NCI-H774 (cell line): ENCODE measurements around the gene SFTPB.

Experiments
- DNase-seq: peaks from one replicate; lab custom pipeline; 2025; lab: John Stamatoyannopoulos, UW

SFTPB gene

DNA sequence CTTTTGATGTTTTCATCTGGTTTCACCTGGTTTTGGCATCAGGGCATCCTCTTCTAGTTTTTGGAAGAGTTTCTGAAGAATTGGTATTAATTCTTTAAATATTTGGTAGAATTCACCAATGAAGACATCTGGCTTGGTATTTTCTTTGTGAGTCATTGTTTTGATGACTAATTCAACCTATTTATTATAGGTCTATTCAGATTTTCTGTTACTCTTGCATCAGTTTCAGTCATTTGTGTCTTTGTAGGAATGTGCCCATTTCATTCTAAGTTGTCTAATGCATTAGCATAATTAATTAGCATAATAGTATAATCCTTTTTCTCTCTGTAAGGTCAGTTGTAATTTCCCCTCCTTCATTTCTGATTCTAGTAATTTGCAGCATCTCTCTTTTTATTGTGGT lies 34.2 kb upstream of the SFTPB start:
- DNase-seq = no peak

DNA sequence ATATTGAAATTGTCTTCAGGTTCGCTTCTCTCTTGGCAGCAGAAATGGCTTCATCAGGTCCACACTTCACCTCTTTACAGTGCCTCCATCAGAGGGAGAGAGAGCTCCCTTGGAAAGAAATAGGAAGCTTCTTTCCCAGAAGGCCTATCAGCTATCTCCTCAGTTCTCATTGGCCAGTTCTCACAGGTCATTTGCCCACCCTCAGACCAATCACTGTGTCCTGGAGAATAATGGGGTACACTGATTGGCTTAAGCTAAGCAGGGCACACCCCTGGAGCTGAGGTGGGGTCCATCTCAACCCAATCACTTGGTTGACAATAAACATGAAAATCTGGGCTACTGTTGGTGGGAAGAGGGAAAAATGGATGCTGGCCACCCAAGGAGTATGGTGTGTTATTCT lies 31.3 kb upstream of the SFTPB start:
- DNase-seq = no peak

- DNase-seq = no peak
Measured at GRCh38 chr2:85698880-85699254, 30.9 kb upstream of the SFTPB start.

DNA sequence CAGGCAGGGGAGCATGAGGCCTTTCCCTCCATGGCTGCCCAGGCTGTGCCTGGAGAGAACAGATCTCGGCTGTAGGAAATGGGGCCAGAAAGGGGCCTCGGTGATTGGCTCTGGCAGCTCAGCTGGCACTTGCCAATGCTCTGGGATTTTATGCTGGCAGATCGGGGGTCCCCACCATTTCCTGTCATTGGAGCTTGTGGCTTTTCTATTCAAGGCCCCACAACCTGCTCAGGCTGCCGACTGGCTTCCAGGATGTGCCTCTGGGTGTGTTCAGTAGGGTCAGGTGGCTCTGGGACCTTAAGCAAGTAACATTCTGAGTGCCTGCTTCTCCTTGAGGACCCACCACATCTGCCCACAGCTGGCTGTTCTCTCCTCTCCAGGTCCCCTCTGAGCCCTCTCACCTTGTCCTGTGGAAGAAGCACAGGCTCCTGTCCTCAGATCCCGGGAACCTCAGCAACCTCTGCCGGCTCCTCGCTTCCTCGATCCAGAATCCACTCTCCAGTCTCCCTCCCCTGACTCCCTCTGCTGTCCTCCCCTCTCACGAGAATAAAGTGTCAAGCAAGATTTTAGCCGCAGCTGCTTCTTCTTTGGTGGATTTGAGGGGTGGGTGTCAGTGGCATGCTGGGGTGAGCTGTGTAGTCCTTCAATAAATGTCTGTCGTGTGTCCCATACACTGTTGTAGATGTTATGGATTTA lies 30.3 kb upstream of the SFTPB start:
- no peak for DNase-seq

- DNase-seq = no peak
Measured at GRCh38 chr2:85697716-85698115, 29.7 kb upstream of the SFTPB start.

GRCh38 chr2:85697096-85697495 lies 29.1 kb upstream of the SFTPB start:
- no peak for DNase-seq

GRCh38 chr2:85695691-85696668 lies 28.0 kb upstream of the SFTPB start:
- no peak for DNase-seq

GRCh38 chr2:85695121-85695520 lies 27.1 kb upstream of the SFTPB start:
- DNase-seq = no peak

- DNase-seq = no peak
Measured at GRCh38 chr2:85694052-85695025, 26.3 kb upstream of the SFTPB start, which contains the start of gene GNLY. GNLY (plus strand) TSS chr2:85694358; CDS start chr2:85694419, 61 bp downstream.

- DNase-seq = no peak
Measured at GRCh38 chr2:85692039-85692645, 24.1 kb upstream of the SFTPB start.

DNA sequence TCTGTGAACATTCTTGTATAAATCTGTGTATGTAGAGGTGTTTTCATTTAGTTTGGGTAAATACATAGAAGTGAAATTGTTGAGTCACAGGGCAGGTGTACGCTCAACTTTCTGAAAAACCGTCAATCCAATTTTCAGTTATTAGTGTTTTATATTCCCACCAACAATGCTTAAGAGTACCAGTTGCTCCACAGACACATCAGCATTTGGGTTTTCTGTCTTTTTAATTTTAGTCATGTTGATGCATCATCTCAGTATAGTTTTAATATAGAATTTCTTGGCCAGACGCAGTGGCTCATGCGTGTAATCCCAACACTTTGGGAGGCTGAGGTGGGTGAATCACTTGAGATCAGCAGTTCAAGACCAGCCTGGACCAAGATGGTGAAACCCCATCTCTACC lies 22.9 kb upstream of the SFTPB start:
- no peak for DNase-seq

- no peak for DNase-seq
Measured at GRCh38 chr2:85684806-85685205, 16.8 kb upstream of the SFTPB start.

DNA sequence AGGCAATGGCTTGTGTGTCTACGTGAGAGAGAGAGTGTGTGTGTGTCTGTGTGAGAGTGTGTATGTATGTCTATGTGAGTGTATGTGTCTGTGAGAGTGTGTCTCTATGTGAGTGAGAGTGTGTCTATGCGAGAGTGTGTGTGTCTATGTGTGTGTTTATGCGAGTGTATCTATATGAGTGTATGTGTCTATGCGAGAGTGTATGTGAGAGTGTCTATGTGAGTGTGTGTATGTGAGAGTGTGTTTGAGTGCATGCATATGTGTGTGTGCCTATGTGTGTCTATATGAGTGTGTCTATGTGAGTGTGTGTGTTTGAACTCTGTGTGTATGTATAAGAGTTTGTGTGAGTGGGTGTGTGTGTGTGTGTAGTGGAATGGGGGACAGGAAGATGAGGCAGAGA lies 16.4 kb upstream of the SFTPB start:
- DNase-seq = no peak

GRCh38 chr2:85682378-85682777 lies 14.4 kb upstream of the SFTPB start:
- DNase-seq = no peak

DNA sequence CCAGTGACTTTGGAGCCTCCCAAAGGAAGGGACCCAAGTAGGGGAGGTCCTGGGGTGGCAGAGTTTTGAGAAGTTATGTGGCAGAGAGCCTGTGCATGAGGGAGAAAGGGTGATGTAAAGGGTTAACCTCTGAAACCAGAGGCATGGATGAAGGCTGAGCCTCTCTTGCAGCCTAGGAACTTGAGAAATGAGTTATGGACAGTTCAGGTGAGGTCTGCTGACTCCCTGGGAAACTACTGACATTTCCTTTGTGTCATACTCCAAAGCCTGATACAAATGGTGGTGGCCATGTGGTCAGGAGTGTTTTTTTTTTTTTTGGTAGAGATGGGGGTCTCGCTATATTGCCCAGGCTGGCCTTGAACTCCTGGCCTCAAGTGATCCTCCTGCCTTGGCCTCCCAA lies 13.8 kb upstream of the SFTPB start:
- DNase-seq = no peak

GRCh38 chr2:85681372-85681763 lies 13.4 kb upstream of the SFTPB start:
- no peak for DNase-seq

DNA sequence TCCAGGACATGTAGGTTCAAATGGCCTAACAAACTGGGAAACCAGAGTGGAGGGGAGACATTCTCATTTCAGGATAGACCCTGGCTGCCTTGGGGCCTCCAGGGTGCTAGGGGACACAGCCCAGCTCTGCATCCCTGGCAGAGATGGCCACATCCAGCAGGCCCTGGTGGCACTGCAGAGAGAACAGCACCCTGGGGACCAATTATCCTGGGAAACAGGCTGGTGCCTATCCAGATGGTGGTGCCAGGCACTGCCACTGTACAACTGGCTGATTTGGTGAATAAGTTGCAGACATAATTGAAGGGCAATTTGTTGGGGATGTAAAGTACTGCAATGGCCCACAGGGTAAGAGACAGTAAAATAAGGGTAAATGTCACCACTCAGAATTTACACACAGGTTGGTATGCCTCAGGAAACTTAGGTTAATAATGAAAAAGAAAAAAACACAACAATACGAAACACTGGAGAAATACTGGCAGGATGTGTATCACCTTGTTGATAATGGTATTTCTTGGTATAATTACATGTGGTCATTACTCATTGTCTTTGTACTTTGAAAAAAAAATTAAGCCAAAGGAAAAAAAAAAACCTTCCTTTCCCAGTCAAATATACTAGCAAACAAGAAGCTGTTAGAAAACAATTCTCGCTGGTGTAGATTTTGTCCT lies 12.8 kb upstream of the SFTPB start:
- no peak for DNase-seq

GRCh38 chr2:85678794-85679672 lies 11.0 kb upstream of the SFTPB start:
- peak; percentile 60 for DNase-seq

DNA sequence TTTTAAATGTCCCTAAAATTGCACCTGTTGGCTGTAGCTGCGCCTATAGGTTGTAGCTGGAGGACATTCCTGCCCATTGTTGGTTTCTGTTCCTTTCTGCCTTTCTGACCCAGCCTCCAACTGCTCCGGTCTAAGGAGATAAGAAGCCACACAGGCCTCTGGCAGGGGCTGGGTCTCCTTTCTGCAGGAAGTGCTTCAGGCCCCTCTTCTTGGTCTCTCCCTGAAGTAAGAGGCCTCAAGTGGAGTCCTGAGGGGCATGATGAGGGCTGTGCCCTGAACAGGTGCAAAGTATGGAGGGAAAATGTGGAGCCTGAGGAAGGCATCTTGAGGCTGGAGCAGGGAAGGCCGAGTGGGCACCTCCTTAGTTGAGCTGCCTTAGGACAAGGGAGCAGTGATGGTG lies 10.4 kb upstream of the SFTPB start:
- DNase-seq = no peak
